GM19455 (cell line): ENCODE measurements around the gene CALD1.

Source experiments
- ATAC-seq: cut with Tn5 transposase; IDR thresholded peaks from one replicate; pipeline ENCODE4 v1.9.1; 2021; ENCODE audit not compliant: unreplicated experiment

CALD1 gene

GRCh38 chr7:134891696-134892678 is 112.6 kb downstream of the CALD1 start:
- no peak for ATAC-seq

- no peak for ATAC-seq
These were observed 113.5 kb downstream of the CALD1 start for GRCh38 chr7:134892963-134893362.

DNA sequence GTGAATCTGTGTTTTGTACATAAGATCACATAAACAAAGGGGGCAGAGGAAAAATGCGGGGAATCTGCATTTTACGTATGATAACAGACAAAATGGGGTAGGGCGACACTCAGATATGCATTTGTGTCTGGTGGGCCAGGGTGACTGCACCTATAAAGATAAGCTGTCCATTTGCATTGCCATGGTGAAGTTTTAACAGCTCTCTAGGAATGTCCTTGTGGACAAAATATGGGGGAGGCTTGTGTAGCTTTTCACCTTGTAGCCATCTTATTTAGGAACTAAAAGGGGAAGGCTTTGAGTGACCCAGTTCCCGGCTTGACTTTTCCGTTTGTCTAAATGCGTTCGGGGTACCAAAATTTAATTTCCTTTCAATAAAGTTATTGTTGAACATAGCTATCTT is 114.5 kb downstream of the CALD1 start:
- no peak for ATAC-seq

DNA sequence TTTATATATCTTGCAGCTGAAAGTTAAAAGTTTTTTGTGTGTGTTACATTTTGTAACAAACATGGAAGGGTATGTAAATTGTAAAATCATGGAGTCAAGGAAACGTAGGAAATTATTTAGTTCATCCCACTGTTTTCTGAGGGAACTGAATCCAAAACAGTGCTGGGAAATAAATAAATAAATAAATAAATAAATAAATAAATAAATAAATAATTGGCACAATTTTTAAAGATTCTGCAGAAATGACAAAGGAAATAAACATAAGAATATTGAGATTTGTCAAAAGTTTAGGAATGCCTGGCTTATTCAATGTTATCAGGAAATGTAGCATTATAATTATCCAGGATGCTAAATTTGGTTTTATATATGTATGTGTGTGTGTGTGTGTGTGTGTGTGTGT is 115.5 kb downstream of the CALD1 start:
- ATAC-seq = no peak

DNA sequence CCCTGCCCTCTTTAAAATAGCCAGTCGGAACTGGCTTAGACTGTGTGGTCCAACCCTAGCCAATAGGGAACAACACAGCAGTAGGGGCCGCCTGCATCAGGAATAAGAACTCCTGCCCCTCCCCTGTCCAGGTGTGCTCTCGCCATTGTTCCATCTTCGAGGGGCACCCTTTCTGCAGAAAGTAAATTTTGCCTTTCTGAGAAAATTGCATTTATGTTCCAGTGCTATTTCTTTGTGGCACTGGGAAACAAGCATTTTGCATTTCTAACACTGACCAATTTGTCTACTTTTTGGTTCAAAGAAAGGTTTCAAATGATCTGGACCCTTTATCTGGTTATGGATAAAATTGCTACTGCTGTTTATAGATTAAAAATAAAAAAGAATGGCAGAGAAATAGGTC is 116.6 kb downstream of the CALD1 start:
- no peak for ATAC-seq

DNA sequence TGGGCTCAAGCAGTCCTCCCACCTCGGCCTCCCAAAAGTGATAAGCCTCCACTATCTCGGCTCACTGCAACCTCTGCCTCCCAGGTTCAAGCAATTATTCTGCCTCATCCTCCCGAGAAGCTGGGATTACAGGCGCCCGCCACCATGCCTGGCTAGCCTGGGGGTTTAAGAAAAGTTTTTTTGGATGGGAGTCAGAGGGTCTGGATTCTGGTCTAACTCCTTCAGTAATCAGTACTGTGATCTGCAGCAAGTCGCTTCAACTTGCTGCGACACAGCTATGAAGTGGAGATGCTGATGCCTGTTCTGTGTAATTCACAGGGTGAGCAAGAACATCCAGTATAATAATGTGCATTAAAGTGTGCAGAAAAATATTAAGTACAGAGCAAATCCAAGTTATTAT is 118.5 kb downstream of the CALD1 start:
- no peak for ATAC-seq

DNA sequence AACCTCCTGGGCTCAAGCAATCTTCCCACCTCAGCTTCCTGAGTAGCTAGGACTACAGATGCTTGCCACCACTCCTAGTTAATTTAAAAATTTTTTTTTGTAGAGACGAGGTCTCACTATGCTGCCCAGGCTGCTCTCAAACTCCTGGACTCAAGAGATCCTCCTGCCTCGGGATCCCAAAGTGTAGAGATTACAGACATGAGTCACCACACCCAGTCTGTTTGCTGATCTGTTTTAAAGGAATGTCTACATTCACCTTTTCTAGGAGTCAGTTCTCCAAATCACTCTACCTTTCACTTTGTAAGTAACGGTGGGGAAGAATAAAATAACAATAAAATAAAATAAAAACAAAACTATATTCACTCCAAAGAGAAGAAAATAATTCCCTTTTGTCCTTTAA is 120.3 kb downstream of the CALD1 start:
- ATAC-seq = no peak

DNA sequence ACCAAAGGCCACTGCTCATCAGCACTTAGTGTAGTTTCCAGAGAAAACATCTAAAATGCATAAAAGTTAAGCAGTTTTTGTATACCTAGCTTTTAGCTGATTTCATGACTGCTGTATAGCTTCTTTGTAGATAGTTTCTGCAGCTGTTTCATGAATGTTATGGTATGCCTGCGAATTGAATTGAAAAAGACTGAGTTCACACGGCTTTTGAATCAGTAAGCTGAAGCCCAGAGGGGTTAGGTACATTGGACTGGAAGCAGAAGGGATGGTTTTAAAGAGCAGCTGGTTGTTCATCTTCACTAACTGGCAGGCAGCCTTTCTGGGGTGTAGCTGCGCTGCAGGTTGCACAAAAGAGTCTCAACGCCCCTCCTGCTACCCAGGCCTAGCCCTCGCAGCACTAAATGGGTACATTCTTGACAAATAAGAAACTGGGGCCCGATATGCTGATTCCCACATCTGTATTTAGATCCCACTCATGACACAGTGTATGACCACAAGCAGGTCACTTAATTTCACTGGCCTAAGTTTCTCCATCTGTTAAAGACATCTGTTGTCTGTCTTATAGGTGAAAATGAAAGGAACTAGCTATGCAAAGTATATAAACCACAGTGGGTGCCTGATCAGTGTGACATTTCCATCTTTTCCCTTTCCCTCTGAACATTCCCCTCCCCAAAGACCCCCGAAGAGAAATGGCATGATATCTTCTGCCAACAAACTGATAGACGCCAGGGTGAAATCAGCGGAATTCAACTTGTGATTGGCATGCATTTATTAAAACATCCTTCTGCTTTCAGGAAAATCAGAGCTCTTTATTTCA is 120.9 kb downstream of the CALD1 start:
- ATAC-seq = peak; percentile 70

- no peak for ATAC-seq
These were observed 122.1 kb downstream of the CALD1 start for GRCh38 chr7:134901389-134902020.

GRCh38 chr7:134902058-134902457 is 122.6 kb downstream of the CALD1 start:
- ATAC-seq = no peak

DNA sequence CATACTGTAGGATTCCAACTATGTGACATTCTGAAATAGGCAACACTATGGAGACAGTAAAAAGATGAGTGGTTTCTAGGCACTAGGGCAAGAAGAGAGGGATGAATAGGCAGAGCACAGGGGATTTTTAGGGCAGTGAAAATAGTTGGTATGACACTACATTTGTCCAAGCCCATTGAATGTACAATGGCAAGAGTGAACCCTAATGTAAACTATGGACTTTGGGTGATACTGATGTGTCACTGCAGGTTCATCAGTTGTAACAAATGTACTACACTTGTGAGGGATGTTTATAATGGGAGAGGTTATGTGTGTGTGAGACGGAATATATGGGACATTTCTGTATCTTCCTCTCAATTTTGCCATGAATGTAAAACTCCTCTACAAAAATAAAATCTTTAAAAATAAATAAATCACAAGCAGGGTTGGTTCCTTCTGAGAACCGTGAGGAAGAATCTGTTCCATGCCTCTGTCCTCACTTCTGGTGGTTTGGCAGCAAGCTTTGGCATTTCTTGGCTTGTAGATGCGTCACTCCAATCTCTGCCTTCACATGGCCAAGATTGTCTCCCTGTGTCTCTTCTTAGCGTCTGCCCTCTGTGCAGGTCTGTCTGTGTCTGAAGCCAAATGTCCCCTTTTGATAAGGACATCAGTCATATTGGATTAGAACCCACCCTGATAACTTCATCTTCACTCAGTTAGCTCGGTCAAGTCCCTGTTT is 123.8 kb downstream of the CALD1 start:
- ATAC-seq = no peak

GRCh38 chr7:134905375-134905774 is 125.9 kb downstream of the CALD1 start:
- ATAC-seq = no peak

GRCh38 chr7:134907000-134907399 is 127.6 kb downstream of the CALD1 start:
- ATAC-seq = no peak

DNA sequence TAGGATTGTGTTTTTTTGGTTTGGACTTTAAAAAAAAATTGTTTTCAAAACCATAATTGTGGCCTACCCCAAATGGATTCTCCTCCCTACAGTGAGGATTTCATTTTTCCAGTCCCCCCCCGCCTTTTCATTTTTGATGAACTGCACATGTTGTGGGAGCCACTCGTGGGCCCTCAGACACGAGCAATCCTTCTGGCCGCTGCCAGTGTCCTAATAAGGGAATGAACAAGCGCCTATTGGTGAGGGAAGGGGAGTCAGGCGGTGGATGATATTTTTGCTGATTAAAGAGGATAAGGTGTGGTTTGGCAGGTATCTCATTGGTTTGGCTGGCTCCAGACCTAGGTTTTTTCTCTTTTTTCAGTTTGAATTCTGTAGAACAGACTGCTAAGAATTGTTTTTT is 128.2 kb downstream of the CALD1 start:
- ATAC-seq = no peak

DNA sequence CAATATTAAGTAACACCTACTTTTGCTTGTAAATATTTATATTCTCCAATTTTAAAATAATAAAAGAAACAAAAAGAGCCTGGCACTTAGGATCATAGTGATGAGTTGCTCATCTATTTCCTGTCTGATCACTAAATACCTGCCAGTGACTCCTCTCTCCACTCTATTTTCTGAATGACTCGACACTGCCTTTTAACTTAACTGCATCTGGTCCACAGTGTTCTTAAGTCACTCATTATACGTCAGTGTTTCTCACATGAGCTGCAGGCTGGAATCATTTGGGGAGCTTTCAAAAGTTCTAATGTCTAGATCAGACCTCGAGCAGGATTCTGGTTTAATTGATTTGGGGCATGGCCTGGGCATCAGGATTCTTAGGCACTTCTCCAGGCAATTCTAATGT is 128.9 kb downstream of the CALD1 start:
- ATAC-seq = no peak

GRCh38 chr7:134910214-134910890 is 130.9 kb downstream of the CALD1 start:
- ATAC-seq = no peak

- ATAC-seq = no peak
These were observed 131.5 kb downstream of the CALD1 start for GRCh38 chr7:134910968-134911367.

- ATAC-seq = no peak
These were observed 136.9 kb downstream of the CALD1 start for GRCh38 chr7:134916171-134916883.

GRCh38 chr7:134919240-134919641 is 139.8 kb downstream of the CALD1 start:
- ATAC-seq = peak; percentile 73
